GM12874 (cell line): ENCODE results near the gene INPP4A.

Source experiments
- TF ChIP-seq, protein P1 (sequence below): IDR thresholded peaks from 2 replicates; pipeline ENCODE4 v1.5.1; 2011; ENCODE audit warnings: low read depth, mild to moderate bottlenecking, control low read depth, low read length, moderate library complexity; ENCODE audit not compliant: insufficient read depth

Gene INPP4A

GRCh38 chr2:98505971-98506664 lies 61.5 kb downstream of the INPP4A start:
- TF ChIP-seq, protein P1, sequence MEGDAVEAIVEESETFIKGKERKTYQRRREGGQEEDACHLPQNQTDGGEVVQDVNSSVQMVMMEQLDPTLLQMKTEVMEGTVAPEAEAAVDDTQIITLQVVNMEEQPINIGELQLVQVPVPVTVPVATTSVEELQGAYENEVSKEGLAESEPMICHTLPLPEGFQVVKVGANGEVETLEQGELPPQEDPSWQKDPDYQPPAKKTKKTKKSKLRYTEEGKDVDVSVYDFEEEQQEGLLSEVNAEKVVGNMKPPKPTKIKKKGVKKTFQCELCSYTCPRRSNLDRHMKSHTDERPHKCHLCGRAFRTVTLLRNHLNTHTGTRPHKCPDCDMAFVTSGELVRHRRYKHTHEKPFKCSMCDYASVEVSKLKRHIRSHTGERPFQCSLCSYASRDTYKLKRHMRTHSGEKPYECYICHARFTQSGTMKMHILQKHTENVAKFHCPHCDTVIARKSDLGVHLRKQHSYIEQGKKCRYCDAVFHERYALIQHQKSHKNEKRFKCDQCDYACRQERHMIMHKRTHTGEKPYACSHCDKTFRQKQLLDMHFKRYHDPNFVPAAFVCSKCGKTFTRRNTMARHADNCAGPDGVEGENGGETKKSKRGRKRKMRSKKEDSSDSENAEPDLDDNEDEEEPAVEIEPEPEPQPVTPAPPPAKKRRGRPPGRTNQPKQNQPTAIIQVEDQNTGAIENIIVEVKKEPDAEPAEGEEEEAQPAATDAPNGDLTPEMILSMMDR: no peak

GRCh38 chr2:98506881-98507280 lies 62.2 kb downstream of the INPP4A start:
- TF ChIP-seq, protein P1: no peak

DNA sequence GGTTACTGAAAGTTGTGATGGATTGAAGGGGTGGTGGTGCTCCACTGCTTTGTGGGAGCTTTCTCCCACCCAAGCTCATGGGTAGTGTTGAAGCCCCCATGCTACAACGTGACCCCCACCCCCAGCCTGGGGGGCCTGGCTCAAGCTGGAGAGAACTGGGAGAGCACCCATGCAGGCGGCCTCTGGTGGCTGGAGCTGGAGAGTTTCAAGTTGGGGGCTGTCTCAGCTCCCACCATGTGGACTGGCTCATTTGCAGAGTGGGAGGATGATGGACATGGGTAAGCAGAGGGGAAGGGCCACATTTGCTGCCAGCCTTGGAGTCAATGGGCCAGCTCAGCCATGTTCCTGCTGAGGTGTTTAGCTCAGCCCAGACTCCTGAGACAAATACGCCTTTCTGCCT lies 62.8 kb downstream of the INPP4A start:
- TF ChIP-seq, protein P1: no peak

- TF ChIP-seq, protein P1: no peak
These were observed 63.4 kb downstream of the INPP4A start for GRCh38 chr2:98507891-98508708.

- TF ChIP-seq, protein P1: no peak
These were observed 64.0 kb downstream of the INPP4A start for GRCh38 chr2:98508709-98509066.

GRCh38 chr2:98509542-98510321 lies 65.1 kb downstream of the INPP4A start:
- TF ChIP-seq, protein P1: no peak

DNA sequence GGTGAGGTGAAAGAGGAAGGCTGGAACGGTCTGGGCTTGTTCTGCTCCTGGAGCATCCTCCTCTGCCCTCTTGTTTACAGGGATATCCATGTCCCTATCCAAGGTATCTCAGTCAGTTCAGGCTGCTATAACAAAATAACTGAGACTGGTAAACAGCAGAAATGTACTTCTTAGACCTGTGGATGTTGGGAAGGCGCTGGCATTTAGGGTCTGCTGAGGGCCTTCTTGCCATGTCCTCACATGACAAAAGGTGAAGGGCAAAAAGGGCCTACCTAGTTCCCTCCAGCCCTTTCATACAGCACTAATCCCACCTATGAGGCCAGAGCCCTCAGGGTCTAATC lies 65.6 kb downstream of the INPP4A start:
- TF ChIP-seq, protein P1: no peak
